ENCODE measurements around the gene GSTM4. TPM values are rescaled to one million over a fixed set of nuclear protein-coding genes. Genes with fewer than 3 reads are reported as not detected.
A peak's percentile ranks its signal among the peaks of the same experiment; 100 is the strongest.

The GSTM4 gene
- total and polyA plus RNA-seq, 9 of the 15 experiments (the other 6 are each of a cell fraction or from before 2014, with no cell fraction given), result 18.8 to 53.4 (median 38.8) TPM

- ChIA-PET CTCF (ENCODE audit: low intra/inter-chr PET ratio) (interaction anchor here (0.6 to 3.0 kb wide), 5 partner anchors 10 to 395 kb away, joined by 3 to 22 read pairs (median 3); no protein-coding TSS in a partner anchor), POLR2A (interaction anchor here (0.6 to 2.7 kb wide), 8 partner anchors 11 to 109 kb away, joined by 3 to 10 read pairs (median 3); partner anchors contain the start of gene GNAI3)
- Histone ChIP-seq H2AFZ (ENCODE audit: low read depth, low read length) (no peak overlapping the region), H3K4me2 (ENCODE audit: insufficient read depth, low read length) (no peak overlapping the region), H3K27ac (ENCODE audit: extremely low read depth, low read depth, low read length) (no peak overlapping the region), H3K36me3 (ENCODE audit: control insufficient read depth, insufficient read depth, low read length) (no peaks in the 10 kb centered on the region), H3K9me1 (ENCODE audit: control insufficient read depth, insufficient read depth, low read length) (no peaks in the 10 kb centered on the region), H3K4me3 (no peak overlapping the region), H3K9me3 (replicated peaks; ENCODE audit: control insufficient read depth, insufficient read depth, low read depth, low read length) (no peaks in the 10 kb centered on the region; the same call in 1 of the 2 replicates), H3K9ac (ENCODE audit: insufficient read depth in 1 of 2, low read depth in 2 of 2, low read length in 2 of 2) (no peak overlapping the region), H3K79me2 (ENCODE audit: control insufficient read depth, insufficient read depth, low read length) (no peaks in the 10 kb centered on the region), H3K27me3 (ENCODE audit: control insufficient read depth in 2 of 2, insufficient read depth in 2 of 2, low read length in 2 of 2) (0 out of 5 replicates have a peak, but pooled peaks cover 0 to 2% of the 10 kb centered on the region in 2 experiments), H4K20me1 (replicated peaks; ENCODE audit: control insufficient read depth, insufficient read depth, low read length) (no peaks in the 10 kb centered on the region), H3K4me1 (replicated peaks in 1 of 2; ENCODE audit: control insufficient read depth in 2 of 2, insufficient read depth in 2 of 2, low read length in 2 of 2) (peaks cover 0 to 7% of the 10 kb centered on the region in 2 experiments; a peak in 3 of 5 replicates)
- intact Hi-C loops (cut with micrococcal nuclease), result loop anchor here (1.0 kb wide), 1 partner anchor 7 kb away; no protein-coding TSS in a partner anchor
- TF ChIP-seq ZNF79 (CRISPR knock-in tag; IDR thresholded peaks at IDR 0.05; ENCODE audit: low read depth), result no peak
- no peak for TF ChIP-seq PREB (CRISPR knock-in tag; IDR thresholded peaks at IDR 0.05)
- TF ChIP-seq ILF3 (IDR thresholded peaks at IDR 0.05; ENCODE audit: borderline replicate concordance), result no peak
- TF ChIP-seq RBM17 (IDR thresholded peaks at IDR 0.05; ENCODE audit: borderline replicate concordance, low read depth, low read length), result no peak
- no peak for TF ChIP-seq BCOR (IDR thresholded peaks at IDR 0.05)
- TF ChIP-seq TFE3 (CRISPR knock-in tag; IDR thresholded peaks at IDR 0.05), result no peak
- no peak for TF ChIP-seq ZNF184 (CRISPR knock-in tag; IDR thresholded peaks at IDR 0.05)
- no peak for TF ChIP-seq ZNF354B (CRISPR knock-in tag; IDR thresholded peaks at IDR 0.05)
- TF ChIP-seq, protein P1, sequence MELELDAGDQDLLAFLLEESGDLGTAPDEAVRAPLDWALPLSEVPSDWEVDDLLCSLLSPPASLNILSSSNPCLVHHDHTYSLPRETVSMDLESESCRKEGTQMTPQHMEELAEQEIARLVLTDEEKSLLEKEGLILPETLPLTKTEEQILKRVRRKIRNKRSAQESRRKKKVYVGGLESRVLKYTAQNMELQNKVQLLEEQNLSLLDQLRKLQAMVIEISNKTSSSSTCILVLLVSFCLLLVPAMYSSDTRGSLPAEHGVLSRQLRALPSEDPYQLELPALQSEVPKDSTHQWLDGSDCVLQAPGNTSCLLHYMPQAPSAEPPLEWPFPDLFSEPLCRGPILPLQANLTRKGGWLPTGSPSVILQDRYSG (tag; conservative IDR thresholded peaks at IDR 0.05; ENCODE audit: low read depth), result no peak
- DNase-seq (ENCODE audit: extremely low read depth in 1 of 4, low spot score in 3 of 4) (no peak), ATAC-seq (no peak), FAIRE-seq (peak; percentile 48)
- 17% methylated on average over 3 of the region's 3 CpGs for WGBS (ENCODE audit: insufficient coverage, low coverage, missing lambda C conversion rate)
- in situ Hi-C loops (cut with MboI), result no loop called here
- BruUV-seq (replicated peaks), result no TSS peak
Measured at GRCh38 chr1:109650609-109651008, 5.3 kb upstream of the GSTM4 start.

Data from K562 (cell line).